ENCODE data around the gene TMEM198.

Gene TMEM198

DNA sequence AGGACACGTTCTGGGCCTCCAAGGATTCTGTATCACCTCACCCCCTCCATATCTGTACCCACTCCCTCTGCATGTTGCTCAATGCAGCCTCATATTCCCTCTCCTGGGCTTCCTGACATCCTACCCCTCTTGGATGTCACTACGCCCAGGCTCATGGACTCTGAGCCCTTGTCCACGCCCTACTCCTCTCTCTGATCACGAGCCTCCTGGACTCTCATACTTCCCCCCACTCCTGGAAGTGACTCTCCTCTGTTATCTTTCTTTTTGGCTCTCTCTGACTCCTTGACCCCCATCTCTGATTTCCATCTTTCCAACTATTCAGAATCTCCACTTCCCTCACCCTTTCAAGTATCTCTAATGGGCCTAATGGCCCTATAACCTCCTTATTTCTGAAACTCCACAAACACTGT is 2.1 kb downstream of the TMEM198 start:
- no peak for DNase-seq

DNA sequence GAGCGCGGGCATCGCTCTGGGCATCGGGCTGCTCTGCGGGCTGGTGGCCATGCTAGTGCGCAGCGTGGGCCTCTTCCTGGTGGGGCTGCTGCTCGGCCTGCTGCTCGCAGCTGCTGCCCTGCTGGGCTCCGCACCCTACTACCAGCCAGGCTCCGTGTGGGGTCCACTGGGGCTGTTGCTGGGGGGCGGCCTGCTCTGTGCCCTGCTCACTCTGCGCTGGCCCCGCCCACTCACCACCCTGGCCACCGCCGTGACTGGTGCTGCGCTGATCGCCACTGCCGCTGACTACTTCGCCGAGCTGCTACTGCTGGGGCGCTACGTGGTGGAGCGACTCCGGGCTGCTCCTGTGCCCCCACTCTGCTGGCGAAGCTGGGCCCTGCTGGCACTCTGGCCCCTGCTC is 3.8 kb downstream of the TMEM198 start:
- DNase-seq, result no peak

DNA sequence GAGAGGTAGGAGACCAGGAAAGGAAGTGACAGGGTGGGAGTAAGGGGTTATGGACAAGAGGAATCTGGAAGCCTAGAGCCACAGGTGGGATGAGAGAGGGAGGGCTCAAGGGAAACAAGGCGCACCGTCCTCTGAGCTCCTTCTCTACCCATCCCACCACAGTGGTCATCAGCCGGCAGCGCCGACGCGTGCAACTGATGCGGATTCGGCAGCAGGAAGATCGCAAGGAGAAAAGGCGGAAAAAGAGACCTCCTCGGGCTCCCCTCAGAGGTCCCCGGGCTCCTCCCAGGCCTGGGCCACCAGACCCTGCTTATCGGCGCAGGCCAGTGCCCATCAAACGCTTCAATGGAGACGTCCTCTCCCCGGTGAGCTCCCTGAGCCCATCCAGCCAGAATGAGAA is 5.2 kb downstream of the TMEM198 start:
- DNase-seq, result no peak

DNA sequence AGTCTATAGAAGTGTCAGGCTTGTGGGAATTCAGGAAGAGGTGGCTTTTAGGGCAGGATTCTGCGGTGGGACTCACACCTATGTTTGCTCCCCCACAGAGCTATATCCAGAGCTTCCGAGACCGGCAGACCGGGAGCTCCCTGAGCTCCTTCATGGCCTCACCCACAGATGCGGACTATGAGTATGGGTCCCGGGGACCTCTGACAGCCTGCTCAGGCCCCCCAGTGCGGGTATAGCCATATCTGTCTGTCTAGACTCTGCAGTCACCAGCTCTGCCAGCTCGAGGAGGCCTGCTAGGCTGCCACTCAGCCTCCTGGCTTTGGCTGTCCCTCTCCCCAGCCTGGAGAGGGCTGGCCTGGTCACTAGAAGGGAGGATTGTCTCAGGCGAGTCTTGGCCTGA is 5.8 kb downstream of the TMEM198 start:
- DNase-seq, result no peak

DNA sequence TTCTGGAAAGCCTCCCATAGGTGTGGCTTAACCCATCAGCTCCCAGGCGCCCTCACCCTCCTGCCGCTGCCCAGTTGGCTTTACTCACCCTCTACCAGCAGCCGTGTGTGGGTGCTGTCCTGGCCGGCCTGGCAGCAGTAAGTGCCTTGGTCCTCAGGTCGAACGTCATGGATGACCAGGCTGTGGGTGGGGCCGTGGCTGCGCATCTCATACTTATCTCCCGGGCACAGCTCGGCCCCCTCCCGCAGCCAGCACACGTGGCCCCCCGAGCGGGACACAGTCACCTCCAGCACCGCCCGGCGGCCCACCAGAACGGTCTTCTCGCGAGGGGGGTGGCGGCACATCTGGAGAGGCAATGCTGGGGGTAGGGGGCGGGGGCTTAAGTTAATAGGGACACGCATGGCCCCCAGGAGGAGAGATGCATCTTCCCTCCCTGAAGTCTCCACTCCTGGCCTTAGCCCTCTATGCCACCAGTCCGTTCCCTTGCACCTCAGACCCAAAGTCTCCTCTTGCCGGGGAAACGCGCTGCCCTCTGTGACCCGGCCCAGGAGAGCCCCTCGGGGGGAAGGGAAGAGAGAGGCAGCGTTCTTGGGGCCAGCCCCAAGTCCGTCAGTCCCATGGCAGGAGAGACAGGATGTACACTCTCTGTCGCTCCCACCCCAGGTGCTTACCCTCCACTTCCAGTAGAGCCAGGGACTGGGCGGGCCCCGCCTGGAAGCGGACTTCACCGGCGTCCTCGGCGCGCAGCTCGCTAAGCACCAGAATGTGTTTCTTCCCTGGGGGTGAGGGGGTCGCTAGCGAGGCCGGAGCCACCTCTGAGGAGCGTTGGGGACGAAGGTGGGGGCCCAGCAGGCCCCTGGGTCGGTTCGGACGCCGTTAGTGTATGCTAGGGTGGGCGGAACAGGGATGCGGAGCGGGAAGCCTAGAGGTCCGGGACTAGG is 7.9 kb downstream of the TMEM198 start:
- DNase-seq, result no peak

DNA sequence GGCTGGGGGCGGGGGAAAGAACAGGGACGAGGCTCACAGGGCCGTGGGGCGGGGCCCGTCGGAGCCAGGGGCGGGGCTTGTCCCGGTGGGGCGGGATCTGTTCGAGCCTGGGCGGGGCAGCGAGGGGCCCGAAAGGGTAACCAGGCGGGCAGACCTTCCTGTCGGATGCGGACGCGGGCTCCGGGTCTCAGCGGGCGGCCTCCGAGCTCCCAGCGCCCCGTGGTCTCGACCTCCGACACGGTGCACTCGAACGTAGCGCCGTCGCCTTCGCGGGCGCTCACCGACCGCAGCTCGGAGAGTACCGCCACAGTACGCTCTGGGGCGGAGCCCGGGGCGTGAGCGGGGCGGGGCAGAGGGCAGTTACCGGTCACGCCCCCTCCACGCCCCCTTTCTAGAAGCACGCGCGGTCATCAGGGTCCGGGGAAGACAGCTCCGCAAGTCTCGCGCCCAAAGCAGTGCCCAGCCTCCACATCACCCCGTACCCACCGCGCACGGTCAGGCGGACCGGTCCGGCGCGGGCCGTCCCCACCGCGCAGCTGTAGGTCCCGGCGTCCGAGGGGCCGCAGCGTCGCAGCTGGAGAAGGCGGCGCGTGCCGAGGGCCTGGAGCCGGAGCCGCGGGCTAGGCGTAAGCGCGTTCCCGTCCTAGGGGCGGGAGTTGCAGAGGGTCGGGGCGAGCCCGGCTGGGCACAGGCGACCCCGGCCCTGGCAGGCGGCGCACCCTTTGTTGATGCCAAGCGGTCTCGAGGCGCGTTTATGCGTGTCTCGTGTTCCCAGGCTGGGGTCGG is 8.7 kb downstream of the TMEM198 start:
- DNase-seq, result no peak

DNA sequence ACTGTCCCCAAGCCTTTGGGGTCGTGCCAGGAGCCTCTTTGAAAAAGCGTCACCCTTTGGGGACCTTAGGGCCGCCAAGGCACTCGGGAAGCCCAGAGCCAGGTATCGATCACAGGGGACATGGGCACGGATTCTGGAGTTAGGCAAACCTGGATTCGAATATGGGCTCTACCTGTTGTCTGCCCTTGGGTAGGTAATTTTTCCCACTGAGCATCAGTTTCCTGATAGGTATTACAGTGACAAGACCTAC is 9.3 kb downstream of the TMEM198 start:
- no peak for DNase-seq

DNA sequence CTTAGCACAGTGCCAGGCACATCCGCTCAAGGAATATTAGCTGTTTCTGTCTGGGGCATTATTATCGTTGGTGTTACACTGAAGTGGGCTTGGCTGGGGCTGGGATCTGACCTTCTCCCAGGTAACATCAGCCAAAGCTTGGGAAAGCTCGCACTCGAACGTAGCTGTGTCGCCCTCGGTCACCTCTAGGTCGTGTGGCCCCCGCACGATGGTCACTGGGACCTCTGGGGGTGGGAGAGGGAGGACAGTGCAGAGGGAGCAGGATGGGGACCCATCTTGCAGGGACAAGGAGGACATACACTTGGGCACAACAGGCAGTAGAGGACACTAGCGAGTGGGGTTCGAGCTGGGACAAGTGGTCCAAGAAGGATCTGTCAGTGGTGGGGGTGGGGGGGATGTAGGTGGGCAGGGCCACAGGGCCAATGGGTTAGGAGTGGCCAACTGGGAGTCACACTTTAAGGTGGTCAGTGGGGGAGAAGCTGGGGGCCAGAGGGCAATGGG is 9.7 kb downstream of the TMEM198 start:
- no peak for DNase-seq

DNA sequence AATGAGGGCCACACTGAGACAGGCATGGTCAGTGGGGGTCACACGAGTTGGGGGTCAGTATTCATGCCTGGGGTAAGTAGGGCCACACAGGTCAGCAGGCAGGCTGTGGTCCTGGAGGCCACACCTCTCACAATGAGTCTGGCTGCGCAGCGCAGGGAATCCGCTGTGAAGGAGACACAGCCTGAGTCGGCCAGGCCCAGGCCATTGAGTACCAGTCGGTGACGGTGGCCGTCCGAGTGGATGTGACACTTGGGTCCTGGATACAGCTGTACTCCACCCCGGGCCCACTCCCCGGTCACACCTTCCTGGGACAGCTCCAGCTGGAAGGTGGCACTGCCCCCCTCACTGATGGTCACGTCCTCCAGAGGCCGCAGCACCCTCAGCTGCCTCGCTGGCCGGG is 10.5 kb downstream of the TMEM198 start:
- DNase-seq, result no peak

DNA sequence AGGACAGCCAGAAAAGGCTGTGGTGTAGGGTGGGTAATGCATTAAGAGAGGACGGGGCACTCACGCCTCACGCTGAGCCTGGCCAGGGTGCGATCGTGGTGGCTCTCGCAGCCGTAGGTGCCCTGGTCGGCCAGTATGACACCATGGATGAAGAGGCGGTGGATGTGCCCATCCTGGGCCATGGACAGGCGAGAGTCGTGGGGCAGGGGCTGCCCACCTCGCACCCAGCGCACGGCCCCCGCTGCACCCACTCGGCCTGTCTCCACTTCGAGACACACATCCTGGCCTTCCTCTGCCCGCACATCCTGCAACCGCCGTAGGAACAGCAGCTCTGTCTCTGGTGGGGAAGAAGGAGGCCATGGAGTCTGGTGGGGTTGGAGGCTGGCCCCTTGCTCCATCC is 12.1 kb downstream of the TMEM198 start:
- DNase-seq, result no peak

DNA sequence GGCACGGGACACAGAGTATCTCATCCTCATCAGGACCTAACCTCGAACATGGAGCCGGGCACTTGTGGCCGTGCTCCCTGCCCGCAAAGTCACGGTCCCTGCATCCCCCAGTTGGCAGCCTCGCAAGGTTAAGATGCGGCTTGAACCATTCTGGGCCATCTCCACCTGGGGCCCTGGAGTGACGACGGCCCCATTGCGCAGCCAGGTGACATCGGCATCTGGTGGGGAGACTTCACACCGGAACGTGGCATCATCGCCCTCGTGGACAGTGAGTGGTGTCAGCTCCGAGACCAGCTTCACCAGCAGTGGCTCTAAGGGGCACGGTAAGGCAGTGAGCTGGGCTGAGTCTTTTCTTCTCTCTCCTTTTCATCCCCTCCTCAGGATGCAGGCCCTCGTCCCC is 12.6 kb downstream of the TMEM198 start:
- no peak for DNase-seq

DNA sequence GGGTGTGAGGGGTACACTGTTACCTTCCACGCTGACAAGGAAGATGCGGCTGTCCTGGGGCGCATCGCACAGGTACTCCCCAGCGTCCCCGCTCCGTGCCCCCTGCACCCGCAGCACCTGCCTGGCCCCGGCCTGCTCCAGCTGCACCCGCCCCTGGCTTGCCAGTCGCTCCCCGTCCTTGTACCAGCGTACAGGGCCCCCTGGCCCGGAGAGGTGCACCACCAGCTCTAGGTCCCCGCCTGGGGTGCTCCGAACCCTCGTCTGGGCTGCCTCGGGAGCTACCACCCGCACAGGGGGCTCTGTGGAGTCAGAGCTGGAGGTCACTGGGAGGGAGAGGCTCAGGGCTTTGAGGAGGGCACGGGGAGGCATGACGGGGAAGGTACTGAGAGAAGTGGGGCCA is 13.5 kb downstream of the TMEM198 start:
- no peak for DNase-seq

DNA sequence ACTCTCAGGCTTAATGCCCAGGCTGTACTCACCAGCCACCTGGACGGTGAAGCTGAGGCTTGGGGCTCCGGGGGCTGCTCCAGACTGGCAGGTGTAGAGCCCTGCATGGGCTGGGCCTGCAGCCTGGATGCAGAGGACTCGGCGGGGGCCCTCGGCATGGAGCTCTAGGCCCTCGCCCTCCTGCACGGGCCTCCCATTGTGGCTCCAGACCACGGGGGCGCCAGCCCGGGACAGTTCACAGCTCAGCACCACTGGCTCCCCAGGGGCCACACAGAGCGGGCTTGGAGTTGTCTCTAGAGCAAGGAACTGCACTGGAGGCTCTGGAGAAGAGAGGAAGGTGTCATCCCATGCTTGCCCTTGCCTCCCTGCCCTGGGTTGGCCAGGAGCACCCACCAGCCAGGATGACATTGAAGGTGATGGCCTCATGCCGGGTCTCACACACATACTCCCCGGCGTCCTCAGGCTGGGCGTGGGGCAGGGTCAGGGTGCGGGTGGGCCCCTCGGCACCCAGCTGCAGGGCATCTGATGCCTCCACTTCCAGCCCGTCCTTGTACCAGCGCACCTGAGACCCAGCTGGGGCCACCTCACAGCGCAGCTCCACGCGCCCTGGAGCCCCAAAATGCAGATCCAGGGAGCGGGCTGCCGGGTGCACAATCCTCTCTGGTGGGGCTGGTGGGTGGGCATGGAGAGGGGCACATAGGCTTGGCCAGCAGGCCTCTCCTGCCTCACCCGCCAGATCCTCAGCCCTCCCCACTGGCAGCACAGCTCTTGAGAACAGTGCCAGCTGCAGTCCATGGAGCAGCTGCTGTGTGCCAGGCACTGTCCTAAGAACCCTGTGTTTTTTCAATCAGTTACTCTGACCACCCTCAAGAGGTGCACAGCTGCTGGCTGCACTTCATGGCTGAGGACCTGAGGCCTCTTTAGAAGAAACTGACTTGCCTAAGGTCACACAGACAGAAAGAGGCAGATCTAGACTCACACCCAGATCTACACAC is 14.3 kb downstream of the TMEM198 start:
- no peak for DNase-seq

DNA sequence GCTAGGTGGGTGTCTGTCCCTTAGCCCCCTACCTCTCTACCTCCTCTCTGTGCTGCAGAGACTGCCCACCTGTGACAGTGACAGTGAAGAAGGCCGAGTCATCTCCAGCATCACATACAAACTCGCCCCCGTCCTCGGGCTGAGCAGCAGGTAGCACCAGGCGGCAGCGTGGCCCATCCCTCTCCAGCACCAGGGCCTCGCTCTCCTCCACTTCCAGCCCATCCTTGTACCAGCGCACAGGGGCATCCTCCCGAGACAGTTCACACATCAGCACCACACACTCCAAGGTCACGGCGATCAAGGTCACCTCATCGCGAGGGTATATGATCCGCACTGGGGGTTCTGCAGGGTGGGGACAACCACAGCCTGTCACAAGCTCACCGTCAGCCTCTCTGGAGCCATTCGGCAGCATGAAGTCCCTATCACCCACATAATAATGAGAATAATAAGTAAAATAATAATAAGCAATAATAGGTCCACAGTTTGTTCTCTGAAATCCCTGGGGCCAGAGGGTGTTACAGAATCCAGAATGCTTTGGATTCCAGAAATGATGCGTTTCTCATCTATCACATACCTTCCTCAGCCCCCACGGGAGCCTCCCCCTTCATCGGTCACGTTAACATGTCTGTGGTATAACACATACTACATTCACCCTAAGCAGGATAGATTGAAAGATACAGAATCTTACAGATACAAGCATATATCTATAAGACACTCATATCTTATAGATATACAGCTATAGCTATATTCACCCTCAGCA is 15.5 kb downstream of the TMEM198 start:
- DNase-seq, result no peak

DNA sequence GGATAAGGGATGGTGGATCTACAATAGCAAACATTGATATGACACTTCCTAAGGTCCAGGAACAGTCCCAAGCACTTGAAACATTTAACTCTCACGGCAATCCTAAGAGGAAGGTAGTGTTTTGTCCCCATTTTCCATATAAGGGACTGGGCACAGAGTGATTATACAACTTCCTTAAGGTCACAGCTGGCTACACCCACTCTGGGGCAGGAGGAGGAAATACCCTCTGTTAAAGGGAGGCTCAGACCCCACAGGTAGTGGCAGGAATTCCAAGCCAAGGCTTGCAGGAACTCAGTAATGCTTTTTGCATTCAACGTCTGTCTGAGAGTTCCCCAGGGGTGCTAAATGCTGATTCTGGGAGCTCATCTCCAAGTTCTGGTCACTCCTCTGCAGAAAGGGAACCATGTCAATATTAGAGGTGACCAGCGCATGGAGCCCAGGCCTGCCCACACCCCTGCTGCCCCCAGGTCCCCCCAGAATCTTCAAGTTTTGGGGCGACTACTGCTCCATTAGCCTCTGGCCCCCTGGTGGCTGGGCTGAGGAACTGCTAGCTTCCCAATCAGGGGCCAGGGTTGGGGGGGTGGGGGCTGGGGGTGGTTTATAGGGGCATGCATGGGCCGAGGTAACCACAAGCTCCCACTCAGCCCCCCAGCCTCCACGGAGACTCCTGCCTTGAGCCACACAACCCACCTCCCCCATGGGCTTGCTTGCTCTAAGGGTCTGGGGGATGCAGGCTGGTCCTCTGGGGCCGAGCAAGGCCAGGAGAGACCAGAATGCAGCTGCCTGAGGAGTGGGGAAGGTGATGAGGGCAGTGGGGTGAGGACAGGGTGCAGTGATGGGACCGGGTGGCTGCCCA is 16.4 kb downstream of the TMEM198 start:
- no peak for DNase-seq

DNA sequence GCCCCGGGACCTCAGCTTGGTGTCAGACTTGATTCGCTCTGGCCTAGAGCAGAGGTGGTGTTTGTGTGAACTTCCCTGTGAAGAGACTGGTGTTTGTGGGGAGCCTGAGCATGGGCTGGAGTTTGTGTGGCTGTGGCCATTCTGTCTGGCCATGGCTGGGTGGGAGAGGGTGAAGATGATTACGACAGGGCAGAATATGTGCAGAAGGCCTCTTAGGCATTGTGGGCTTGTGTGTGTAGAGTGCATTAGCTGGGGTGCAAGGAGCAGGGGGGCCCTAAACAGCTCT is 17.0 kb downstream of the TMEM198 start:
- no peak for DNase-seq

DNA sequence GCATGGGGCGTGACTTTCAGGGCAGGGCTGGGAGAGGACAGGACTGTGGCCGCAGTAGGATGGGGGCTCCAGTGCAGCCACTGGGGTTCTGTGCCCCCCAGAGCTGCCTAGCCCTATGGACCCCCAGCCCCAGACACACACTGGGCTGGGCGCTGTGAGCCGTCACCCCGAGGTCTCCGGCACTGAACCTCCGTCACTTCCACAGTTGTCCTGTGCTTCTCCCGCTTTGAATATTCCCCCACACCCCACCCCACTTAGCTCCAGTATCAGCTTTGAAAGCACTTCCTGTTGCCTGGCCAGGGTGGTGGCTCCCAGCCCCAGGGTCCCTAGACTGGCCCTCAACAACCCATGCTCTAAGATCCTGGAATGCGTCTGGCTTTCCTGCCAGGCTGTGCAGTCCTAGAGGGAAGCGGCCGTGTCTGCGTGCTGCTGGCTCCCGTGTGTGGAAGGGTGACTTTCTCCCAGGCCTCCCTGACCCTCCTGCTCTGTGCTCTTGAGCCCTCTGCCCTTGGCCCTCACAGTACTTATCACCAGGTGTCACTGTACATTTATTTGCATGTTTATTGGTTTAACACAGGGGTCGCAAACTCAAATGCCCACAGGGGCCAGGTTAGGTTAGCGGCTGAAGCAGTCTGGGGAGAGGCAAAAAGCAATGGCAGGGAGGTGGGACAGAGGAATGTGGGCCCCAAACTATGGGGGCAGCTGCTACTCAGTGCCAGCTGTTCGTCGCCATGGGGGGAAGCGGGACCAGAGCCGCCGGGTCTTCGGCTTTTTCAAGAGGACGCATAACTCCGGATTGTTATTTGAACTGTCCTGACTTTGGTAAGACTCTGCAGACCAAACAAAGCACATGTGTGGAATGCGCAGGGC is 17.6 kb downstream of the TMEM198 start:
- DNase-seq, result no peak

DNA sequence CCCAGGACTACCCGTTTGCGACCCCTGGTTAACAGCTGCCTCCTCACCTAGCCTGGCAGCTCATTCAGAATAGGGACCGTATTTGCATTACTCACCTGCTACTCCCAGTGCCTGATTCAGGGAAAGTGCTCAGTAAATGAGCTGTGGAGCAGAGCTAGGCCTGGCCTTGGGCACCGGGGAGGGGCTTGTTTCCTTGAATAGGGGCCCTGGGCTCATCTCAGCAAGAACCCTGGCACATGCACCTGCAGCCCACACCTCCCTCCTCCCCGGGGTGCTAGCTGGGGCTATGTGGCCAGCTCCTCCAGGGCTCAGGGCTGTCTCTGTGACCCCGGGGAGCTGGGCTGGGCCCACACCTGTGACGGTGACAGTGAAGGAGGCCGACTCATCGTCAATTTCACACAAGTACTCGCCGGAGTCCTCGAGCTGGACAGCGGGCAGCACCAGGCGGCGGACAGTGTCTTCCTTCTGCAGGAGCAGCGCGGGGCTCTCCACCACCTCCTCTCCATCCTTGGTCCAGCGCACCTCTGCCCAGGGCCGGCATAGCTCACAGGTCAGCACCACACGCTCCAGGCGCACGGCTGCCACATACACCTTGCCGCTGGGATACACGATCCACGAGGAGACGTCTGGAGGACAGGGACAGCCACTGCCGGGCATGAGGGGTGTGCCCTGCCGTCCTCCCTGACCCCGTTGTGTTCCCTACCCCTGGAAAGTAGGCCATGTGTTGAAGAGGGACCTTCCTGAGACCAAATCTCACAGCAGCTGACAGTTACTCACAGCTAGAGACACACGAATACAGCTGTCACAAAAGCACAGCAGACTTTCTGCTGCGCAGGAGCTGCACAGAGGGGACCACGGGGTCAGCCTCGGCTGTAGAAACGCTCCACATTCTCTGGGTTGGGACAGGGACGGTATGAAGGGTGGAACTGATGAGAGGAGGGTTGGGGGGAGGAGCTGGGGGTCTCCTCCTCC is 18.5 kb downstream of the TMEM198 start:
- no peak for DNase-seq

DNA sequence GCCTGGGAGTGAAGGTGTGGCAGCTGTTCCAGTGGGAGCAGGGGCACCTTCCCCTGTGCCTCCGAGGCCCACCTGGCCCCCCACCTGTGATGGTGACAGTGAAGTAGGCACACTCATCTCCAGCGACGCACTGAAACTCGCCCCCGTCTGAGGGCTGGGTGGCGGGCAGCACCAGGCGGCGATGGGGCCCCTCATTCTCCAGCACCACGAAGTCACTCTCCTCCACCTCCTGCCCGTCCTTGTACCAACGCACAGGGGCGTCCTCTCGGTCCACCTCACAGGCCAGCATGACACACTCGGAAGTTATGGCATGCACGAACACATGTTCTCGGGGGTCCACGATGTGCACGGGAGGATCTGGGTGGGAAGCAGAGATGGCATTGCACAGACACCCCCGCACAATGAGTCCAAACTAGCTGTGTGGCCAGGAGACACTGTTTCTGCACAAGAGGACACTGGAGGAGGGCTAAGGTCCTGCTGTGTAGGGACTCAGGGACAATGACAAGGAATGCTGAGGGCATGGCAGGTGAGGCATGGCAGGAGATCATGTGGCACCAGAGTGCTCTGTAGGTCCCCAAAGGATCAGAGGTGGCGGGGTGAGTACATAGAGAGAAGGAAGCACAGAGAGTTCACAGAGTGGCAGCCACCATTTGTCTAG is 19.6 kb downstream of the TMEM198 start:
- no peak for DNase-seq
